GM18868 (cell line): ENCODE measurements around the gene PTPRN.

ENCODE experiments used
- ATAC-seq: cut with Tn5 transposase; IDR thresholded peaks from one replicate; pipeline ENCODE4 v1.9.1; 2021; ENCODE audit warnings: mild to moderate bottlenecking, moderate library complexity; ENCODE audit not compliant: unreplicated experiment

Gene PTPRN

DNA sequence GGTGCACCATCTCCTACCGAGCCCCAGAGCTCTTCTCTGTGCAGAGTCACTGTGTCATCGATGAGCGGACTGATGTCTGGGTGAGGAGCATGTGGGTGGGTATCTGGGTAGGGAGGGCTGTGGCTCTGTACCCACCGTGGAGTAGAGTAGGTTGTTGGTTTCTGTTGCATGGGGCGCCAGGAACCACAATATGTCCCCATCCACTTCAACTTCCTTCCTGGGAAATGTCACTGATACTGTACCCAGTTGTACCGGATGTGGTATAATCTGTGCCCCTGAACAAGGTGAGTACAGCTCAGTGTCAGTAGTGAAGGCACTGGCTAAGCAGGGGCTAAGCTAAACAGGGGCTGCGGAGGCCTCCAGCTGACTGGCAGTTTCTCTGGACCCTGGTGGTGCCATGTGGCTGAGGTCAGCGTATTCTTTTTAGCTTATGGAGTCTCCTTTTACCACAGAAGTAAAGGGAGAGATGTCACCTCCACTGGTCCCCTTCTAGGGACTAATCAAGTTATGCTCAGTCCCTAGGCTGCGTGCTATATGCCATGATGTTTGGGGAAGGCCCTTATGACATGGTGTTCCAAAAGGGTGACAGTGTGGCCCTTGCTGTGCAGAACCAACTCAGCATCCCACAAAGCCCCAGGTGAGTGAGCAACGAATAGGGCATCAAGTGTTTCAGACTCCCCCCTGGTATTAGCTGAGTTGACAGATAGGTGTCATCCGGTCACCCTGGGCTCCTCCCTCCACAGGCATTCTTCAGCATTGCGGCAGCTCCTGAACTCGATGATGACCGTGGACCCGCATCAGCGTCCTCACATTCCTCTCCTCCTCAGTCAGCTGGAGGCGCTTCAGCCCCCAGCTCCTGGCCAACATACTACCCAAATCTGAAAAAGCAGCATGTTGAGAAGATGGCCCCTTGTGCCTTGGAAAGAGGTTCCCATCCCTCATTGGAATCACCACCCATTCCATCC, 61.2 kb downstream of the PTPRN start:
- ATAC-seq, result no peak

DNA sequence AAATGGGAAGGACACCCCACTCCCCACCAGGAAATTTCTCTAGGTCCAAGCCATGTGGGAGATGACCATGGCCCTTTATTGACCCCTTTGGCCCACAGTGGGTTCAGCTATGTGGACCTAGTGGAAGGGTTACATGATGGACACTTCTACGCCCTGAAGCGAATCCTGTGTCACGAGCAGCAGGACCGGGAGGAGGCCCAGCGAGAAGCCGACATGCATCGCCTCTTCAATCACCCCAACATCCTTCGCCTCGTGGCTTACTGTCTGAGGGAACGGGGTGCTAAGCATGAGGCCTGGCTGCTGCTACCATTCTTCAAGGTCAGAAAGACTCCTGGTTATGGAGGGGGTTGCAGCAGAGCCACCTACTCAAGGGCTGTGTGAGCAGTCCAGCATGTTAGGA, 62.6 kb downstream of the PTPRN start:
- ATAC-seq, result no peak

DNA sequence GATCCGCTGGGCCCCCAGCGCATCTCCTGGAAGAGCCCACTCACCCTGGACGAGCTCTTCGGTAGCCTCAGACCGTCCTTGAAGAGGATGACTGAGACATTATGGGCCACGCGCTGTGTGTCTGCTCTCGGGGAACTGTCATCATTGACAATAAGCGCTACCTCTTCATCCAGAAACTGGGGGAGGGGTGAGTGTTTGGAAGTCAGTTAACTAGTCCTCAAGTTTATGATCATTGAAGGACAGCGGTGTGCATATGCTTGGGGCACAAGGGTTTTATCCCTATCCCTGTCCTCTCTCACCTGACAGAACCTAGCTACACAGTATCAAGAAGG, 63.3 kb downstream of the PTPRN start:
- no peak for ATAC-seq

DNA sequence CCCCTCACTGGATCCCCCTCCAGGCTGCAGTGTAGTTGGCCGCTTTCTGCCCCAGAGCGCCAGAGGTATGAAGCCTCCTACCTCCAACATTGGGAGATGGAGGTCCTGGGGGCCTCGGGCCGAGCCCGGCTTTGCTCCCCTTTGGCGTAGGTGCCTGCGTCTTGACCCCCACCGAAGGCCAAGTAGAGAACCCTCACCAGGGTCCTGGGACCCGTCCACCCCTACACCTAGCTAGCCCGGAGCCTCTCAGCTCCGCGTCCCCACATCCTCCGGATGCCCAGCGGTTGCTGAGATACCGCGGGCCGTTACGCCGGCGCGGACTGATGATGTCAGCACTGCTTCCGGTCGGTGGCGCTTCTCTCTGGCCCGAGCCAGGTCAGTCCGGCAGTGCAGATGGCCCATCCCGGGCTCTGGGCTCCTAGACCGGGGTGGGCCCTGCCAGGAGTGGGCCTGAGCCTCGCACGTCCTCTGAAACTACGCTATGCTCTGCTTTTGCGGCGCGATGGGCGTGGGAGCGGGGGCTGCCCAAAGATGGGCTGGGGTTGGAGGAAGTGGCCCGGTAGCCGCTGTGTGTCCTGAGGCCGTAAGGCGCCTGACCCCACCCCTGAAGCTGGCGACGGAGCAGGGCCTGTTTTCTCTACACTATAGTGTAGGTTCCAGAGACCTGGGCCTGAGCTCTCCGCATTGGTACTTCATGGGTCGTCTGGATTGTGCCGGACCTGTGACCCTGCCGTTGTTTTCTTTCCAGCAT, 63.9 kb downstream of the PTPRN start, which contains the start of the genes GLB1L and STK16:
GLB1L (minus strand) TSS at position 297 of the 751 bp plus-strand sequence. CDS start 1,871 bp downstream, outside the sequence.
STK16 (plus strand) TSS at position 332 of the 751 bp plus-strand sequence. CDS start 521 bp downstream, outside the sequence.
- ATAC-seq, result peak; percentile 88

DNA sequence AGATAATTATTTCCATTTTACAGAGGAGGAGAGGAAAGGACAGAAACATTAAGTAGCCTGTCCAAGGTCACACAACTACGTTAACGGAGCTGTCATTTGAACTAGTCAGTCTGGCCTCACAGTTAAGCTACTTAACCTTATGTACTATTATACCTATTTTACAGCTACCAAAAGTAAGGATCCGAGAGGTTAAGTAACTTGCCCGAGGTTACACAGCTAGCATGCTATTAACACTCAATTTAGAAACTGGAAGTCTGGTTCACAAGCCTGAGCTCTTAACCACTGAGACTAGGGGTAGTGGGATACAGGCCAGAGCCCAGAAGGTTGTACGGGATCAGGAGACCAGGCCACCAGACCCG, 64.4 kb downstream of the PTPRN start:
- no peak for ATAC-seq

DNA sequence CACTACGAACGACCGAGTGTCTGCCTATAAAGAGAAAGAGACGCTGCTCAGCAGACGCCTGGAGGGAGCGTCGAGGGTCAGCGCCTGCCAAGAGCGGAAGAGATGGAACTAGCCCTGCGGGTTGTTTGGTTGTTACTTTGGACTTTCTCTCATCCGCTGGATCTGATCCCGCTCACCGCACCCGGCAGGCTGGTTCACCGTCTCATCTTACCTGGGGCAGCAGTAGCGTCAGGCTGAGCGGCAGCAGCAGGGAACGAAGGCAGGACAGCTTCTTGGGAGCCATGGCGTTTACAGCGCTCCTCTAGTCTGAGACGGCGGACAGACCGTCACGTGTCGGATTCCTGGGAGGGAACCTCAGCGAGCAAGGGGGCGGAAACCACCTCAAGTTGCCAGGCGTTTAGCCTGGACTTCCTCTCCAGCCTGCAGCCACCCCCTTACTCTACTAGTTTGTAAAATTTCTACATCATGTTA, 65.9 kb downstream of the PTPRN start:
- no peak for ATAC-seq
